ENCODE results near the gene TMEM260.

GRCh38 chr14:56678838-56679237 lies 99.2 kb downstream of the TMEM260 start:
- TF ChIP-seq CTCF (IDR thresholded peaks at IDR 0.05) (no peak), POLR2A (IDR thresholded peaks at IDR 0.05) (no peak)
